H1 (cell line): ENCODE data around the gene ABCA13. TPM values are rescaled to one million over a fixed set of nuclear protein-coding genes. Genes with fewer than 3 reads are reported as not detected.

Source experiments
- ASH2L ChIP-seq: fragments of 200-600, 300-600 bp; sonication (generic); IDR thresholded peaks from one replicate; pipeline ENCODE4 v1.7.1; 2017; ENCODE audit warnings: low read length
- BRCA1 ChIP-seq: IDR thresholded peaks from 2 replicates; pipeline ENCODE4 v1.6.1; 2012; ENCODE audit warnings: low read depth, low read length, improper control_type of control experiment
- KDM1A ChIP-seq: fragments of 200-600, 300-600 bp; sonication (generic); IDR thresholded peaks from 2 replicates; pipeline ENCODE4 v1.7.1; 2016; ENCODE audit warnings: mild to moderate bottlenecking, low read length, borderline replicate concordance
- RFX5 ChIP-seq: IDR thresholded peaks from 2 replicates; pipeline ENCODE4 v1.6.1; 2011; ENCODE audit warnings: low read depth, low read length, improper control_type of control experiment, borderline replicate concordance
- RNF2 ChIP-seq: fragments of 200-900, 300-1000 bp; sonication (generic); IDR thresholded peaks from 2 replicates; pipeline ENCODE4 v1.7.1; 2016; ENCODE audit warnings: borderline replicate concordance, low read depth, mild to moderate bottlenecking, antibody characterized with exemption, low read length; ENCODE audit not compliant: poor library complexity, severe bottlenecking; ENCODE audit errors: missing control alignments
- SUZ12 ChIP-seq: fragments of 200-600 bp; sonication (generic); IDR thresholded peaks from 2 replicates; pipeline ENCODE4 v1.6.1; 2012; ENCODE audit warnings: mild to moderate bottlenecking, inconsistent platforms, low read length, moderate library complexity, mixed read lengths
- polyA plus RNA-seq, 7 experiments: library from polyadenylated mRNA; depleted of rRNA in 3 of 7; stranded (reverse) in 5 of 7; unstranded in 2 of 7; fragments of >200 nt in 5 of 7; fragments of 200-250 nt in 2 of 7; gene quantifications; 1 replicate in 5 of 7; 2 replicates in 1 of 7; 4 replicates in 1 of 7; pipeline versions ENCODE4 v1.2.1 to v1.2.3, GENCODE V29; 2011 to 2013; ENCODE audit warnings: missing spikeins in 2 of 7, mixed read lengths in 2 of 7
- total RNA-seq: library from RNA; stranded (reverse); fragmentation: NEBNext Ultra II Directional; extraction: Animal tissue kit (Norgen Biotek cat#: 25700); gene quantifications from 2 replicates; pipeline ENCODE4 v1.2.1, GENCODE V29; 2021
- TF ChIP-seq, protein P1 (sequence below): fragments of 300-600 bp; sonication (generic); IDR thresholded peaks from 2 replicates; pipeline ENCODE4 v1.7.1; 2012; ENCODE audit warnings: low read length, moderate library complexity, mild to moderate bottlenecking, inconsistent platforms; ENCODE audit not compliant: insufficient replicate concordance

The ABCA13 gene
- total and polyA plus RNA-seq, 2 of the 8 experiments (the other 6 are each of a cell fraction or from before 2014, with no cell fraction given): 0.07 to 0.09 TPM

DNA sequence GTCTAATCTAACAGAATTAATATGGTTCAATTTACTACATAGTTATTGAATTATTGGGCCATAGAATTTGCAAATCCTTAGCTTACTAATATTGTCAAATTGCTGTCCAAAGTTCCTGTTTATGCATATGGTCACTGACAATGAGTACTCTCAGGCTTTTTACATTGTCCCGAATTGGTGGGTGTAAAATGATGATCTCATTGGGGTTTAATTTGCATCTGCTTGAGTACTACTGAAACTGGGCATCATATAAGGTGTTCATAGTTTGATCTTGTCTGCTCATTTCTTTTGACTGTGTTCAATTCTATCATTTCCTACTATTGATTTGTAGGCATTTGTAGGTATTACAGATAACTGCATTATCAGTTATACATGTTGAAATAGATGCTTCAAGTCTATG is 12.7 kb downstream of the ABCA13 start (continued):
- TF ChIP-seq, protein P1, sequence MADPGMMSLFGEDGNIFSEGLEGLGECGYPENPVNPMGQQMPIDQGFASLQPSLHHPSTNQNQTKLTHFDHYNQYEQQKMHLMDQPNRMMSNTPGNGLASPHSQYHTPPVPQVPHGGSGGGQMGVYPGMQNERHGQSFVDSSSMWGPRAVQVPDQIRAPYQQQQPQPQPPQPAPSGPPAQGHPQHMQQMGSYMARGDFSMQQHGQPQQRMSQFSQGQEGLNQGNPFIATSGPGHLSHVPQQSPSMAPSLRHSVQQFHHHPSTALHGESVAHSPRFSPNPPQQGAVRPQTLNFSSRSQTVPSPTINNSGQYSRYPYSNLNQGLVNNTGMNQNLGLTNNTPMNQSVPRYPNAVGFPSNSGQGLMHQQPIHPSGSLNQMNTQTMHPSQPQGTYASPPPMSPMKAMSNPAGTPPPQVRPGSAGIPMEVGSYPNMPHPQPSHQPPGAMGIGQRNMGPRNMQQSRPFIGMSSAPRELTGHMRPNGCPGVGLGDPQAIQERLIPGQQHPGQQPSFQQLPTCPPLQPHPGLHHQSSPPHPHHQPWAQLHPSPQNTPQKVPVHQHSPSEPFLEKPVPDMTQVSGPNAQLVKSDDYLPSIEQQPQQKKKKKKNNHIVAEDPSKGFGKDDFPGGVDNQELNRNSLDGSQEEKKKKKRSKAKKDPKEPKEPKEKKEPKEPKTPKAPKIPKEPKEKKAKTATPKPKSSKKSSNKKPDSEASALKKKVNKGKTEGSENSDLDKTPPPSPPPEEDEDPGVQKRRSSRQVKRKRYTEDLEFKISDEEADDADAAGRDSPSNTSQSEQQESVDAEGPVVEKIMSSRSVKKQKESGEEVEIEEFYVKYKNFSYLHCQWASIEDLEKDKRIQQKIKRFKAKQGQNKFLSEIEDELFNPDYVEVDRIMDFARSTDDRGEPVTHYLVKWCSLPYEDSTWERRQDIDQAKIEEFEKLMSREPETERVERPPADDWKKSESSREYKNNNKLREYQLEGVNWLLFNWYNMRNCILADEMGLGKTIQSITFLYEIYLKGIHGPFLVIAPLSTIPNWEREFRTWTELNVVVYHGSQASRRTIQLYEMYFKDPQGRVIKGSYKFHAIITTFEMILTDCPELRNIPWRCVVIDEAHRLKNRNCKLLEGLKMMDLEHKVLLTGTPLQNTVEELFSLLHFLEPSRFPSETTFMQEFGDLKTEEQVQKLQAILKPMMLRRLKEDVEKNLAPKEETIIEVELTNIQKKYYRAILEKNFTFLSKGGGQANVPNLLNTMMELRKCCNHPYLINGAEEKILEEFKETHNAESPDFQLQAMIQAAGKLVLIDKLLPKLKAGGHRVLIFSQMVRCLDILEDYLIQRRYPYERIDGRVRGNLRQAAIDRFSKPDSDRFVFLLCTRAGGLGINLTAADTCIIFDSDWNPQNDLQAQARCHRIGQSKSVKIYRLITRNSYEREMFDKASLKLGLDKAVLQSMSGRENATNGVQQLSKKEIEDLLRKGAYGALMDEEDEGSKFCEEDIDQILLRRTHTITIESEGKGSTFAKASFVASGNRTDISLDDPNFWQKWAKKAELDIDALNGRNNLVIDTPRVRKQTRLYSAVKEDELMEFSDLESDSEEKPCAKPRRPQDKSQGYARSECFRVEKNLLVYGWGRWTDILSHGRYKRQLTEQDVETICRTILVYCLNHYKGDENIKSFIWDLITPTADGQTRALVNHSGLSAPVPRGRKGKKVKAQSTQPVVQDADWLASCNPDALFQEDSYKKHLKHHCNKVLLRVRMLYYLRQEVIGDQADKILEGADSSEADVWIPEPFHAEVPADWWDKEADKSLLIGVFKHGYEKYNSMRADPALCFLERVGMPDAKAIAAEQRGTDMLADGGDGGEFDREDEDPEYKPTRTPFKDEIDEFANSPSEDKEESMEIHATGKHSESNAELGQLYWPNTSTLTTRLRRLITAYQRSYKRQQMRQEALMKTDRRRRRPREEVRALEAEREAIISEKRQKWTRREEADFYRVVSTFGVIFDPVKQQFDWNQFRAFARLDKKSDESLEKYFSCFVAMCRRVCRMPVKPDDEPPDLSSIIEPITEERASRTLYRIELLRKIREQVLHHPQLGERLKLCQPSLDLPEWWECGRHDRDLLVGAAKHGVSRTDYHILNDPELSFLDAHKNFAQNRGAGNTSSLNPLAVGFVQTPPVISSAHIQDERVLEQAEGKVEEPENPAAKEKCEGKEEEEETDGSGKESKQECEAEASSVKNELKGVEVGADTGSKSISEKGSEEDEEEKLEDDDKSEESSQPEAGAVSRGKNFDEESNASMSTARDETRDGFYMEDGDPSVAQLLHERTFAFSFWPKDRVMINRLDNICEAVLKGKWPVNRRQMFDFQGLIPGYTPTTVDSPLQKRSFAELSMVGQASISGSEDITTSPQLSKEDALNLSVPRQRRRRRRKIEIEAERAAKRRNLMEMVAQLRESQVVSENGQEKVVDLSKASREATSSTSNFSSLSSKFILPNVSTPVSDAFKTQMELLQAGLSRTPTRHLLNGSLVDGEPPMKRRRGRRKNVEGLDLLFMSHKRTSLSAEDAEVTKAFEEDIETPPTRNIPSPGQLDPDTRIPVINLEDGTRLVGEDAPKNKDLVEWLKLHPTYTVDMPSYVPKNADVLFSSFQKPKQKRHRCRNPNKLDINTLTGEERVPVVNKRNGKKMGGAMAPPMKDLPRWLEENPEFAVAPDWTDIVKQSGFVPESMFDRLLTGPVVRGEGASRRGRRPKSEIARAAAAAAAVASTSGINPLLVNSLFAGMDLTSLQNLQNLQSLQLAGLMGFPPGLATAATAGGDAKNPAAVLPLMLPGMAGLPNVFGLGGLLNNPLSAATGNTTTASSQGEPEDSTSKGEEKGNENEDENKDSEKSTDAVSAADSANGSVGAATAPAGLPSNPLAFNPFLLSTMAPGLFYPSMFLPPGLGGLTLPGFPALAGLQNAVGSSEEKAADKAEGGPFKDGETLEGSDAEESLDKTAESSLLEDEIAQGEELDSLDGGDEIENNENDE: no peak
- TF ChIP-seq RFX5 (no peak), KDM1A (no peak), ASH2L (no peak), BRCA1 (no peak), RNF2 (no peak), SUZ12 (no peak)
- TF ChIP-seq, all 59 proteins: peak for 0
